Measurements from ENCODE around the gene MAP3K6.
A peak's percentile ranks its signal among the peaks of the same experiment; 100 is the strongest.

The MAP3K6 gene

GRCh38 chr1:27333717-27334279 lies 33.0 kb downstream of the MAP3K6 start:
- no peak for DNase-seq (ENCODE audit: low read depth in 2 of 2)

GRCh38 chr1:27332536-27333281 lies 34.1 kb downstream of the MAP3K6 start:
- DNase-seq (ENCODE audit: low read depth in 2 of 2) = no peak

- no peak for DNase-seq (ENCODE audit: low read depth in 2 of 2)
These were observed 34.8 kb downstream of the MAP3K6 start for GRCh38 chr1:27331922-27332321.

- DNase-seq (ENCODE audit: low read depth in 2 of 2) = no peak
These were observed 35.3 kb downstream of the MAP3K6 start for GRCh38 chr1:27331426-27331825.

- no peak for DNase-seq (ENCODE audit: low read depth in 2 of 2)
These were observed 36.0 kb downstream of the MAP3K6 start for GRCh38 chr1:27330786-27331185.

GRCh38 chr1:27327964-27328363 lies 38.8 kb downstream of the MAP3K6 start:
- no peak for DNase-seq (ENCODE audit: low read depth in 2 of 2)

- DNase-seq (ENCODE audit: low read depth in 2 of 2) = no peak
These were observed 41.5 kb downstream of the MAP3K6 start for GRCh38 chr1:27325286-27325685.

GRCh38 chr1:27322569-27323240 lies 44.1 kb downstream of the MAP3K6 start:
- DNase-seq (ENCODE audit: low read depth in 2 of 2) = no peak

- DNase-seq (ENCODE audit: low read depth in 2 of 2) = peak; percentile 93 to 95
These were observed 44.8 kb downstream of the MAP3K6 start, which contains the start of gene TMEM222 for GRCh38 chr1:27321813-27322568. TSS of gene TMEM222 (plus strand) at chr1:27322163. CDS start at chr1:27322198, 35 bp downstream.

GRCh38 chr1:27318596-27318995 lies 48.2 kb downstream of the MAP3K6 start:
- DNase-seq (ENCODE audit: low read depth in 2 of 2) = no peak

- no peak for DNase-seq (ENCODE audit: low read depth in 2 of 2)
These were observed 48.6 kb downstream of the MAP3K6 start for GRCh38 chr1:27318136-27318535.

- no peak for DNase-seq (ENCODE audit: low read depth in 2 of 2)
These were observed 49.9 kb downstream of the MAP3K6 start for GRCh38 chr1:27316860-27317259.

GRCh38 chr1:27314737-27315136 lies 52.0 kb downstream of the MAP3K6 start:
- no peak for DNase-seq (ENCODE audit: low read depth in 2 of 2)

GRCh38 chr1:27314169-27314568 lies 52.6 kb downstream of the MAP3K6 start:
- DNase-seq (ENCODE audit: low read depth in 2 of 2) = no peak

GRCh38 chr1:27307874-27308598 lies 58.7 kb downstream of the MAP3K6 start:
- no peak for DNase-seq (ENCODE audit: low read depth in 2 of 2)

- no peak for DNase-seq (ENCODE audit: low read depth in 2 of 2)
These were observed 59.6 kb downstream of the MAP3K6 start for GRCh38 chr1:27306892-27307761.

GRCh38 chr1:27306071-27306470 lies 60.7 kb downstream of the MAP3K6 start:
- DNase-seq (ENCODE audit: low read depth in 2 of 2) = no peak

Measured in stimulated activated CD8-positive, alpha-beta memory T cell treated with anti-CD3 and anti-CD28 coated beads, Interleukin-15, amount 100 ng/mL, for 4 hours (primary cell).